Inflammatory macrophage treated with lipopolysaccharide for 1 hour (primary cell): ENCODE measurements around the gene COMMD9.
A peak's percentile ranks its signal among the peaks of the same experiment; 100 is the strongest.

ENCODE experiments used
- DNase-seq, 2 donors: peaks; one replicate each; pipeline ENCODE4 v3.0.0-alpha.2; 2020 to 2022

Gene COMMD9

GRCh38 chr11:36295926-36296325, 6.7 kb upstream of the COMMD9 start, which contains the start of gene PRR5L:
PRR5L (plus strand) TSS chr11:36296288; CDS start chr11:36401122, 104,834 bp downstream.
- DNase-seq = no peak

- peak; percentile 67 to 97 for DNase-seq
These were observed 3.1 kb upstream of the COMMD9 start for GRCh38 chr11:36292311-36292722.

GRCh38 chr11:36288442-36289225, 590 bp downstream of the COMMD9 start:
- peak; percentile 61 to 65 for DNase-seq

- DNase-seq = no peak
These were observed 6.3 kb downstream of the COMMD9 start for GRCh38 chr11:36282926-36283325.

GRCh38 chr11:36281850-36282249, 7.4 kb downstream of the COMMD9 start:
- no peak for DNase-seq

GRCh38 chr11:36280531-36280930, 8.7 kb downstream of the COMMD9 start:
- DNase-seq = no peak

GRCh38 chr11:36278531-36279282, 10.5 kb downstream of the COMMD9 start:
- no peak for DNase-seq

- no peak for DNase-seq
These were observed 14.8 kb downstream of the COMMD9 start for GRCh38 chr11:36274414-36274813.

- DNase-seq = no peak
These were observed 16.1 kb downstream of the COMMD9 start for GRCh38 chr11:36273110-36273509.

- no peak for DNase-seq
These were observed 17.3 kb downstream of the COMMD9 start for GRCh38 chr11:36271794-36272407.

- no peak for DNase-seq
These were observed 18.5 kb downstream of the COMMD9 start for GRCh38 chr11:36270701-36271100.

- DNase-seq = no peak
These were observed 20.8 kb downstream of the COMMD9 start for GRCh38 chr11:36268337-36268985.

GRCh38 chr11:36266767-36267166, 22.5 kb downstream of the COMMD9 start:
- DNase-seq = no peak

- peak in 1 of 2 donors; percentile 67 for DNase-seq
These were observed 23.2 kb downstream of the COMMD9 start for GRCh38 chr11:36265793-36266628.

GRCh38 chr11:36264973-36265344, 24.3 kb downstream of the COMMD9 start:
- DNase-seq = no peak

- no peak for DNase-seq
These were observed 24.9 kb downstream of the COMMD9 start for GRCh38 chr11:36264011-36264972.

GRCh38 chr11:36261094-36261493, 28.1 kb downstream of the COMMD9 start:
- DNase-seq = no peak

- DNase-seq = peak; percentile 65 to 67
These were observed 30.4 kb downstream of the COMMD9 start for GRCh38 chr11:36258730-36259360.

GRCh38 chr11:36257351-36257750, 31.9 kb downstream of the COMMD9 start:
- peak; percentile 35 to 71 for DNase-seq

GRCh38 chr11:36254713-36255112, 34.5 kb downstream of the COMMD9 start:
- no peak for DNase-seq
